ENCODE results near the gene PIGV.

The PIGV gene

GRCh38 chr1:26787706-26788514 is at the start of gene PIGV:
Gene PIGV, plus strand, starts transcription at chr1:26787950. Its CDS starts 2,866 bp downstream, at chr1:26790816.
- DNase-seq: peak; percentile 84

- DNase-seq: no peak
Measured at GRCh38 chr1:26739329-26739914, 48.3 kb upstream of the PIGV start.

- DNase-seq: no peak
Measured at GRCh38 chr1:26740023-26740634, 47.6 kb upstream of the PIGV start.

GRCh38 chr1:26740952-26741351 is 46.8 kb upstream of the PIGV start:
- no peak for DNase-seq

- no peak for DNase-seq
Measured at GRCh38 chr1:26743426-26744059, 44.2 kb upstream of the PIGV start.

GRCh38 chr1:26744075-26744959 is 43.4 kb upstream of the PIGV start:
- DNase-seq: peak; percentile 46

GRCh38 chr1:26745191-26745590 is 42.6 kb upstream of the PIGV start:
- no peak for DNase-seq

GRCh38 chr1:26747048-26747447 is 40.7 kb upstream of the PIGV start:
- DNase-seq: no peak

GRCh38 chr1:26748351-26748750 is 39.4 kb upstream of the PIGV start:
- DNase-seq: no peak

GRCh38 chr1:26749458-26749857 is 38.3 kb upstream of the PIGV start:
- DNase-seq: no peak

GRCh38 chr1:26750428-26750827 is 37.3 kb upstream of the PIGV start:
- DNase-seq: no peak

GRCh38 chr1:26752519-26752918 is 35.2 kb upstream of the PIGV start:
- no peak for DNase-seq

GRCh38 chr1:26754086-26754874 is 33.5 kb upstream of the PIGV start:
- no peak for DNase-seq

- DNase-seq: no peak
Measured at GRCh38 chr1:26758358-26758757, 29.4 kb upstream of the PIGV start.

GRCh38 chr1:26759531-26759930 is 28.2 kb upstream of the PIGV start:
- no peak for DNase-seq

- no peak for DNase-seq
Measured at GRCh38 chr1:26761217-26761616, 26.5 kb upstream of the PIGV start.

GRCh38 chr1:26767714-26768113 is 20.0 kb upstream of the PIGV start:
- DNase-seq: no peak

GRCh38 chr1:26768755-26769154 is 19.0 kb upstream of the PIGV start:
- DNase-seq: peak; percentile 34

GRCh38 chr1:26771285-26771642 is 16.5 kb upstream of the PIGV start:
- no peak for DNase-seq

GRCh38 chr1:26771643-26772321 is 16.0 kb upstream of the PIGV start:
- DNase-seq: peak; percentile 91

- peak; percentile 59 for DNase-seq
Measured at GRCh38 chr1:26772687-26773086, 15.1 kb upstream of the PIGV start.
